ENCODE measurements around the gene CTSW. TPM values are rescaled to one million over a fixed set of nuclear protein-coding genes. Genes with fewer than 3 reads are reported as not detected.

Gene CTSW
- total and polyA plus RNA-seq, 2 donors (not counting 1 experiment from before 2014, with no cell fraction given): 0.84 to 4.6 TPM

GRCh38 chr11:65897020-65897471 lies 17.4 kb downstream of the CTSW start:
- WGBS (ENCODE audit: insufficient coverage): 75% methylated on average over 4 of the region's 4 CpGs
- peaks cover 34% of the 10 kb centered on the region for H3K4me1 Mint-ChIP-seq

More at GRCh38 chr11:65897020-65897471, 17.4 kb downstream of the CTSW start:
- ChIA-PET CTCF (interaction anchor here (2.7 to 7.0 kb wide), 2 partner anchors 9 to 12 kb away, joined by 9 to 44 read pairs; partner anchors contain the start of gene FIBP), POLR2A (interaction anchor here (0.5 to 0.7 kb wide), 2 partner anchors 22 to 738 kb away, joined by 3 to 4 read pairs; partner anchors contain the start of gene C11orf68)
- peaks cover 7% of the 10 kb centered on the region for H4K20me1 ChIP-seq (ENCODE audit: control insufficient read depth, insufficient read depth, low read length, poor library complexity, severe bottlenecking)
- H3K27me3 ChIP-seq (replicated peaks in 1 of 4; ENCODE audit: control extremely low read depth in 1 of 4, control insufficient read depth in 3 of 4, insufficient read depth in 4 of 4, low read length in 3 of 4): peaks cover 0 to 28% (median 10%) of the 10 kb centered on the region in 4 experiments
- no peak for DNase-seq
- peaks cover 11% of the 10 kb centered on the region for H3K79me2 ChIP-seq (ENCODE audit: control insufficient read depth, insufficient read depth, low read length)
- no peak overlapping the region for H3K4me3 ChIP-seq (ENCODE audit: control extremely low read depth in 1 of 5, extremely low read depth in 1 of 5, insufficient read depth in 1 of 5, low read depth in 2 of 5, low read length in 4 of 5)
- H2AFZ ChIP-seq (ENCODE audit: insufficient read depth, low read depth, low read length, poor library complexity, severe bottlenecking): no peak overlapping the region
- peaks cover 0 to 10% (median 0%) of the 10 kb centered on the region in 3 donors for H3K9me3 ChIP-seq (ENCODE audit: control extremely low read depth in 1 of 3, control insufficient read depth in 2 of 3, insufficient read depth in 1 of 3, low read length in 2 of 3)
- intact Hi-C loops (cut with micrococcal nuclease): no loop called here
- H3K4me2 ChIP-seq (replicated peaks; ENCODE audit: low read depth, low read length, poor library complexity, severe bottlenecking): no peak overlapping the region
- no peak for ATAC-seq (ENCODE audit: low read depth)
- no peak for TF ChIP-seq EZH2 (IDR thresholded peaks at IDR 0.05; ENCODE audit: borderline replicate concordance, insufficient read depth, low read depth, low read length, poor library complexity, severe bottlenecking)
- TF ChIP-seq, protein P1, sequence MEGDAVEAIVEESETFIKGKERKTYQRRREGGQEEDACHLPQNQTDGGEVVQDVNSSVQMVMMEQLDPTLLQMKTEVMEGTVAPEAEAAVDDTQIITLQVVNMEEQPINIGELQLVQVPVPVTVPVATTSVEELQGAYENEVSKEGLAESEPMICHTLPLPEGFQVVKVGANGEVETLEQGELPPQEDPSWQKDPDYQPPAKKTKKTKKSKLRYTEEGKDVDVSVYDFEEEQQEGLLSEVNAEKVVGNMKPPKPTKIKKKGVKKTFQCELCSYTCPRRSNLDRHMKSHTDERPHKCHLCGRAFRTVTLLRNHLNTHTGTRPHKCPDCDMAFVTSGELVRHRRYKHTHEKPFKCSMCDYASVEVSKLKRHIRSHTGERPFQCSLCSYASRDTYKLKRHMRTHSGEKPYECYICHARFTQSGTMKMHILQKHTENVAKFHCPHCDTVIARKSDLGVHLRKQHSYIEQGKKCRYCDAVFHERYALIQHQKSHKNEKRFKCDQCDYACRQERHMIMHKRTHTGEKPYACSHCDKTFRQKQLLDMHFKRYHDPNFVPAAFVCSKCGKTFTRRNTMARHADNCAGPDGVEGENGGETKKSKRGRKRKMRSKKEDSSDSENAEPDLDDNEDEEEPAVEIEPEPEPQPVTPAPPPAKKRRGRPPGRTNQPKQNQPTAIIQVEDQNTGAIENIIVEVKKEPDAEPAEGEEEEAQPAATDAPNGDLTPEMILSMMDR (IDR thresholded peaks at IDR 0.05): no peak
- Mint-ChIP-seq H3K9me3 (ENCODE audit: insufficient read depth) (no peaks in the 10 kb centered on the region), H3K4me3 (no peak overlapping the region), H3K27me3 (peaks cover 8% of the 10 kb centered on the region), H3K27ac (no peak overlapping the region)
- H3K9ac ChIP-seq (ENCODE audit: low read length): no peak overlapping the region
- no peaks in the 10 kb centered on the region for H3K36me3 ChIP-seq (replicated peaks in 1 of 2; ENCODE audit: control extremely low read depth in 1 of 2, control insufficient read depth in 1 of 2, extremely low read depth in 1 of 2, insufficient read depth in 2 of 2, low read length in 1 of 2)
- H3K27ac ChIP-seq (ENCODE audit: low read length in 2 of 2): no peak overlapping the region
- H3K4me1 ChIP-seq (ENCODE audit: control insufficient read depth in 2 of 2, insufficient read depth in 2 of 2, low read length in 2 of 2): peaks cover 43 to 44% of the 10 kb centered on the region in 2 donors

Measured in B cell (primary cell).